Transverse colon (tissue), 4 donors: ENCODE data around the gene AP2A1. TPM values are rescaled to one million over a fixed set of nuclear protein-coding genes. Genes with fewer than 3 reads are reported as not detected.
"Not testable (repeated sequence)": the region's sequence is repeated elsewhere in the genome, so short reads cannot be mapped to it uniquely, and the experiment has no call there.

ENCODE experiments used
- DNase-seq: peaks from one replicate; pipeline ENCODE4 v3.0.0-alpha.2; 2019
- H3K27ac ChIP-seq, 4 donors: fragments of 200-600 bp; sonication (generic); 2 replicates each; pipeline ENCODE4 v1.5.1; 2016 to 2018; ENCODE audit warnings: inconsistent platforms in 4 of 4
- H3K27me3 ChIP-seq: fragments of 200-600 bp; sonication (generic); 2 replicates; pipeline ENCODE4 v1.5.1; 2017; ENCODE audit warnings: inconsistent platforms
- H3K36me3 ChIP-seq, 4 donors: fragments of 200-600 bp; sonication (generic); 2 replicates each; pipeline ENCODE4 v1.5.1; 2017 to 2019; ENCODE audit warnings: inconsistent platforms in 4 of 4
- H3K4me1 ChIP-seq, 4 donors: fragments of 200-600 bp; sonication (generic); 2 replicates each; pipeline ENCODE4 v1.5.1; 2017 to 2020; ENCODE audit warnings: inconsistent platforms in 4 of 4
- H3K4me3 ChIP-seq, 4 donors: fragments of 200-600 bp; sonication (generic); 1 replicate in 1 of 4; 2 replicates in 3 of 4; pipeline versions ENCODE4 v1.5.1 to v1.6.1; 2017 to 2019; ENCODE audit warnings: inconsistent platforms in 4 of 4
- H3K9me3 ChIP-seq, 2 donors: fragments of 200-600 bp; sonication (generic); 2 replicates each; pipeline ENCODE4 v1.5.1; 2017 to 2019; ENCODE audit warnings: inconsistent platforms in 2 of 2
- CTCF ChIP-seq, 5 experiments: fragments of 200-600 bp in 3 of 5; fragments of 450-650 bp in 2 of 5; sonication (generic) in 3 of 5; IDR thresholded peaks; 1 replicate in 2 of 5; 2 replicates in 3 of 5; pipeline ENCODE4 v1.5.1; 2016 to 2017; ENCODE audit warnings: antibody characterized with exemption in 5 of 5, inconsistent platforms in 3 of 5, mild to moderate bottlenecking in 2 of 5, moderate library complexity in 1 of 5
- EP300 ChIP-seq: sonication (generic); formaldehyde crosslinking; IDR thresholded peaks from one replicate; pipeline ENCODE4 v1.6.1; 2017; ENCODE audit warnings: antibody characterized with exemption, low read depth
- POLR2A ChIP-seq: fragments of 450-650 bp; IDR thresholded peaks from one replicate; pipeline ENCODE4 v1.6.1; 2016; ENCODE audit warnings: antibody characterized with exemption, mild to moderate bottlenecking, moderate library complexity
- POLR2AphosphoS5 ChIP-seq, 3 donors: sonication (generic); formaldehyde crosslinking; IDR thresholded peaks; one replicate each; pipeline ENCODE4 v1.6.1; 2016; ENCODE audit warnings: antibody characterized with exemption in 3 of 3
- whole genome bisulfite sequencing, 2 donors: methylation state at CpG; one replicate each; pipeline ENCODE4 v1.1.5; 2018; ENCODE audit warnings: low coverage in 1 of 2; 5-methylcytosine and 5-hydroxymethylcytosine counted together
- in situ Hi-C, 4 donors: fragments of 200-750 bp; cut with MboI; loops; one replicate each; pipeline versions ENCODE4 v1.15.0 to v1.15.1; 2017; ENCODE audit warnings: low sequenced_read_pairs in 3 of 4, low pct_ligation_motif_present in 1 of 4, low pct_unique_long_range_greater_than_20kb in 1 of 4
- intact Hi-C: fragments of 100-400 bp; cut with DNase I; formaldehyde crosslinking; loops from one replicate; pipeline ENCODE4 v1.15.1; 2023; ENCODE audit warnings: low total_unique reads
- total RNA-seq, 4 donors: library from RNA; depleted of rRNA; stranded (reverse); fragments of >200 nt; gene quantifications; one replicate each; pipeline ENCODE4 v1.1.0, GENCODE V29; 2016

The AP2A1 gene
- total RNA-seq, 4 donors from 2014 or later = 71.1 to 125 (median 93.0) TPM

GRCh38 chr19:49818649-49819370, 52.0 kb downstream of the AP2A1 start:
- Histone ChIP-seq H3K27me3 (no peaks in the 10 kb centered on the region), H3K4me3 (peak overlapping the region; percentile 62 to 94 (median 78)), H3K27ac (peak overlapping the region; percentile 85 to 97 (median 93)), H3K4me1 (peaks cover 12 to 28% (median 14%) of the 10 kb centered on the region in 4 donors), H3K36me3 (peaks cover 0 to 3% (median 0%) of the 10 kb centered on the region in 4 donors), H3K9me3 (no peaks in the 10 kb centered on the region)
- TF ChIP-seq CTCF (IDR thresholded peaks at IDR 0.05) = no peak
- 11 to 25% methylated on average over 3 to 16 of the region's 16 CpGs for WGBS, 2 donors
- in situ Hi-C loops = loop anchor here in 1 of 4 donors (10.0 kb wide), 1 partner anchor 46 kb away; the partner anchor contains the start of gene PNKP
- DNase-seq = no peak
- intact Hi-C loops = loop anchor here (5.0 kb wide), 1 partner anchor 33 kb away; the partner anchor contains the start of gene PTOV1

- H3K4me3 ChIP-seq = peak overlapping the region in 2 of 4 donors; percentile 75 to 80
- 80 to 85% methylated on average over 7 of the region's 7 CpGs for WGBS, 2 donors
- not testable (repeated sequence) for H3K36me3 ChIP-seq, H3K9me3 ChIP-seq, DNase-seq, H3K27me3 ChIP-seq
- in situ Hi-C loops = loop anchor here in 1 of 4 donors (10.0 kb wide), 1 partner anchor 45 kb away; the partner anchor contains the start of gene PNKP
- intact Hi-C loops = loop anchor here (5.0 kb wide), 1 partner anchor 33 kb away; the partner anchor contains the start of gene PTOV1
- peak overlapping the region in 1 of 4 donors; percentile 94 for H3K27ac ChIP-seq
- peaks cover 12 to 25% (median 14%) of the 10 kb centered on the region in 4 donors for H3K4me1 ChIP-seq
These were observed 52.8 kb downstream of the AP2A1 start for GRCh38 chr19:49819452-49820115.

GRCh38 chr19:49820125-49820524, 53.3 kb downstream of the AP2A1 start:
- Histone ChIP-seq H3K9me3 (no peaks in the 10 kb centered on the region), H3K4me3 (no peak overlapping the region), H3K36me3 (peaks cover 0 to 4% (median 0%) of the 10 kb centered on the region in 4 donors), H3K4me1 (peaks cover 12 to 25% (median 14%) of the 10 kb centered on the region in 4 donors), H3K27me3 (no peaks in the 10 kb centered on the region), H3K27ac (no peak overlapping the region)
- in situ Hi-C loops (no loop called here), intact Hi-C loops (no loop called here)
- TF ChIP-seq POLR2A = no peak
- no peak for TF ChIP-seq EP300
- TF ChIP-seq POLR2AphosphoS5 (IDR thresholded peaks at IDR 0.05) = no peak
- WGBS, 2 donors = 60 to 64% methylated on average over 2 to 10 of the region's 10 CpGs
- DNase-seq = no peak

GRCh38 chr19:49823472-49823871, 56.7 kb downstream of the AP2A1 start:
- Histone ChIP-seq H3K27ac (no peak overlapping the region), H3K27me3 (no peaks in the 10 kb centered on the region), H3K4me3 (no peak overlapping the region), H3K36me3 (peaks cover 0 to 4% (median 0%) of the 10 kb centered on the region in 4 donors), H3K4me1 (peaks cover 8 to 17% (median 12%) of the 10 kb centered on the region in 4 donors), H3K9me3 (no peaks in the 10 kb centered on the region)
- in situ Hi-C loops = no loop called here
- WGBS, 2 donors = 82 to 91% methylated on average over 8 to 12 of the region's 12 CpGs
- TF ChIP-seq CTCF (IDR thresholded peaks at IDR 0.05) (no peak), EP300 (no peak), POLR2AphosphoS5 (IDR thresholded peaks at IDR 0.05) (no peak), POLR2A (no peak)
- intact Hi-C loops = no loop called here
- DNase-seq = no peak

- in situ Hi-C loops = no loop called here
- H3K9me3 ChIP-seq = no peaks in the 10 kb centered on the region
These were observed 57.9 kb downstream of the AP2A1 start for GRCh38 chr19:49824662-49825061.

More at GRCh38 chr19:49824662-49825061, 57.9 kb downstream of the AP2A1 start:
- H3K4me3 ChIP-seq = no peak overlapping the region
- no peak for DNase-seq
- TF ChIP-seq EP300 = no peak
- no peak for TF ChIP-seq POLR2AphosphoS5 (IDR thresholded peaks at IDR 0.05)
- no peak for TF ChIP-seq POLR2A
- no peak for TF ChIP-seq CTCF (IDR thresholded peaks at IDR 0.05)
- intact Hi-C loops = no loop called here
- H3K4me1 ChIP-seq = peaks cover 0 to 7% (median under 1%) of the 10 kb centered on the region in 4 donors
- no peaks in the 10 kb centered on the region for H3K27me3 ChIP-seq
- peaks cover 0 to 4% (median 0%) of the 10 kb centered on the region in 4 donors for H3K36me3 ChIP-seq
- 87 to 100% methylated on average over 2 to 6 of the region's 6 CpGs for WGBS, 2 donors
- H3K27ac ChIP-seq = no peak overlapping the region
